ENCODE results near the gene VPS11.

DNA sequence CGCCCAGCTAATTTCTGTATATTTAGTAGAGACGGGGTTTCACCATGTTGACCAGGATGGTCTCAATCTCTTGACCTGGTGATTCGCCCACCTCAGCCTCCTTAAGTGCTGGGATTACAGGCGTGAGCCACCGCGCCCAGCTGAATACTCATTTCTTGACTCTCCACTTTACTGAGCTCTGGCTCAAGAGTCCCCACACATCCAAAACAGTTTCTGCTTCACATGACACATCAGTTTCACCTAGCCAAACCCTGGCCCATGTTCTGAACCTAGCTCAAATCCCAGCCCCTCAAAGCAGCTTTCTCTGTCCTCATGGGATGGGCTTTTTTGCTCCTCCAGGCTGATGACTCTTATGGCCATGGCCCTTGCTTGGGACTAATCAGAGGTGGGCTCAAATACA, 20.4 kb upstream of the VPS11 start:
- TF ChIP-seq, protein P1, sequence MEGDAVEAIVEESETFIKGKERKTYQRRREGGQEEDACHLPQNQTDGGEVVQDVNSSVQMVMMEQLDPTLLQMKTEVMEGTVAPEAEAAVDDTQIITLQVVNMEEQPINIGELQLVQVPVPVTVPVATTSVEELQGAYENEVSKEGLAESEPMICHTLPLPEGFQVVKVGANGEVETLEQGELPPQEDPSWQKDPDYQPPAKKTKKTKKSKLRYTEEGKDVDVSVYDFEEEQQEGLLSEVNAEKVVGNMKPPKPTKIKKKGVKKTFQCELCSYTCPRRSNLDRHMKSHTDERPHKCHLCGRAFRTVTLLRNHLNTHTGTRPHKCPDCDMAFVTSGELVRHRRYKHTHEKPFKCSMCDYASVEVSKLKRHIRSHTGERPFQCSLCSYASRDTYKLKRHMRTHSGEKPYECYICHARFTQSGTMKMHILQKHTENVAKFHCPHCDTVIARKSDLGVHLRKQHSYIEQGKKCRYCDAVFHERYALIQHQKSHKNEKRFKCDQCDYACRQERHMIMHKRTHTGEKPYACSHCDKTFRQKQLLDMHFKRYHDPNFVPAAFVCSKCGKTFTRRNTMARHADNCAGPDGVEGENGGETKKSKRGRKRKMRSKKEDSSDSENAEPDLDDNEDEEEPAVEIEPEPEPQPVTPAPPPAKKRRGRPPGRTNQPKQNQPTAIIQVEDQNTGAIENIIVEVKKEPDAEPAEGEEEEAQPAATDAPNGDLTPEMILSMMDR (IDR thresholded peaks at IDR 0.05 in 2 of 3, conservative IDR thresholded peaks at IDR 0.05 in 1 of 3; ENCODE audit: control insufficient read depth in 2 of 3, extremely low read depth in 1 of 3, insufficient read depth in 1 of 3, low read depth in 3 of 3, low read length in 3 of 3) = no peak
- TF ChIP-seq, protein P2, sequence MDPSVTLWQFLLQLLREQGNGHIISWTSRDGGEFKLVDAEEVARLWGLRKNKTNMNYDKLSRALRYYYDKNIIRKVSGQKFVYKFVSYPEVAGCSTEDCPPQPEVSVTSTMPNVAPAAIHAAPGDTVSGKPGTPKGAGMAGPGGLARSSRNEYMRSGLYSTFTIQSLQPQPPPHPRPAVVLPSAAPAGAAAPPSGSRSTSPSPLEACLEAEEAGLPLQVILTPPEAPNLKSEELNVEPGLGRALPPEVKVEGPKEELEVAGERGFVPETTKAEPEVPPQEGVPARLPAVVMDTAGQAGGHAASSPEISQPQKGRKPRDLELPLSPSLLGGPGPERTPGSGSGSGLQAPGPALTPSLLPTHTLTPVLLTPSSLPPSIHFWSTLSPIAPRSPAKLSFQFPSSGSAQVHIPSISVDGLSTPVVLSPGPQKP (IDR thresholded peaks at IDR 0.05; ENCODE audit: low read depth, low read length) = no peak

Data from GM12878 (cell line).